GM13976 (cell line): ENCODE results near the gene HOXD11.

Experiments used
- DNase-seq: peaks from one replicate; pipeline ENCODE4 v3.0.0; 2012; ENCODE audit warnings: low spot score
- CTCF ChIP-seq: IDR thresholded peaks from 2 replicates; pipeline ENCODE4 v1.5.1; 2012; ENCODE audit warnings: borderline replicate concordance, mild to moderate bottlenecking; ENCODE audit not compliant: insufficient read depth; ENCODE audit errors: extremely low read depth, missing control alignments, control extremely low read depth
- in situ Hi-C: fragments of 300-500 bp; cut with MboI; formaldehyde crosslinking; loops from one replicate; pipeline ENCODE4 v1.12.0; 2022; ENCODE audit warnings: low sequenced_read_pairs, mixed read lengths, inconsistent platforms; ENCODE audit not compliant: unreplicated experiment

The HOXD11 gene

GRCh38 chr2:176093898-176094249 is 13.2 kb upstream of the HOXD11 start:
- TF ChIP-seq CTCF, result no peak
- in situ Hi-C loops, result loop anchor here (25.0 kb wide), 1 partner anchor 732 kb away; no protein-coding TSS in a partner anchor
- no peak for DNase-seq

DNA sequence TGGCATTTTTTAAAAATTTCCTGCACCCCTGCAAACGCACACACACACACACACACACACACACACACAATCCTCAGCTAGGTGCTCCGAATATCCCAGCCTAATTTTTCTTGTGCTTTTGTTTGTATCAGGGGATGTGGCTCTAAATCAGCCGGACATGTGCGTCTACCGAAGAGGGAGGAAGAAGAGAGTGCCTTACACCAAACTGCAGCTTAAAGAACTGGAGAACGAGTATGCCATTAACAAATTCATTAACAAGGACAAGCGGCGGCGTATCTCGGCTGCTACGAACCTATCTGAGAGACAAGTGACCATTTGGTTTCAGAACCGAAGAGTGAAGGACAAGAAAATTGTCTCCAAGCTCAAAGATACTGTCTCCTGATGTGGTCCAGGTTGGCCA is 12.7 kb upstream of the HOXD11 start:
- in situ Hi-C loops, result loop anchor here (25.0 kb wide), 1 partner anchor 732 kb away; no protein-coding TSS in a partner anchor
- TF ChIP-seq CTCF, result no peak
- DNase-seq, result no peak

- no peak for DNase-seq
- in situ Hi-C loops, result loop anchor here (25.0 kb wide), 1 partner anchor 733 kb away; no protein-coding TSS in a partner anchor
- no peak for TF ChIP-seq CTCF
Measured at GRCh38 chr2:176095421-176095820, 11.7 kb upstream of the HOXD11 start.

GRCh38 chr2:176096243-176096985 is 10.7 kb upstream of the HOXD11 start:
- DNase-seq, result no peak
- in situ Hi-C loops, result loop anchor here (25.0 kb wide), 1 partner anchor 734 kb away; no protein-coding TSS in a partner anchor
- no peak for TF ChIP-seq CTCF

GRCh38 chr2:176096986-176097819 is 9.9 kb upstream of the HOXD11 start:
- peak; percentile 85 for DNase-seq
- peak; percentile 89 for TF ChIP-seq CTCF
- in situ Hi-C loops, result loop anchor here (25.0 kb wide), 1 partner anchor 735 kb away; no protein-coding TSS in a partner anchor

DNA sequence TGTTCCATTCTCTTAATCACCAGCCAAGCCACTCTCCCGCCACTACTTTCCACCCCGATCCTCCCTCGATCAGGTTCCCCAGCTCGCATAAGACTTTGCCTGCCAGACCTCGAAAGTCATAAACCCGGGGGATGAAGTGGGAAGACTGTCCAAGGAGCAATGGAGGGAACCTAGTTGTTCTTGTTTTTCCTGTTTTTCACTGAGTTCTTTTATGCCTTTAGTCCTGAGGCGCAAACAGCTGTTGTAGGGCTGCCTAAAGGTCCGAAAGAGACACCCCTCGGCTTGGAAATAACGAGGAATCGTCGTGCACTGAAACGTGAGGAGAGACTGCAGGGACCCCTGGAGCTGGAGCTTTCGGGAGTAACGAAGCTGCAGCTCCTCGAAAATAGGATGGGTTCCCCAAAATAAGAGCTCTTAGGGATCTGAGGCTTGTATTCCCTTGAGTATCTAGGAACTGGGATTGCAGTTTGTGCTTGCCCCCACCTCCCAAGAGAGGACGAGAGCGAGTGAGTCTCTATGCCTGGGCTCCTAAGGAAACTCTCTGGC is 9.2 kb upstream of the HOXD11 start:
- no peak for DNase-seq
- no peak for TF ChIP-seq CTCF

More for the DNA sequence above, 9.2 kb upstream of the HOXD11 start:
- in situ Hi-C loops, result loop anchor here (25.0 kb wide), 1 partner anchor 736 kb away; no protein-coding TSS in a partner anchor
